HG03575 (cell line): Measurements from ENCODE around the gene RABGAP1L.
"Not testable (repeated sequence)": the region's sequence is repeated elsewhere in the genome, so short reads cannot be mapped to it uniquely, and the experiment has no call there.

Experiments used
- ATAC-seq: cut with Tn5 transposase; IDR thresholded peaks from one replicate; pipeline ENCODE4 v1.9.1; 2021; ENCODE audit not compliant: unreplicated experiment, insufficient number of reproducible peaks, low FRiP score; ENCODE audit errors: extremely low read depth

The RABGAP1L gene

DNA sequence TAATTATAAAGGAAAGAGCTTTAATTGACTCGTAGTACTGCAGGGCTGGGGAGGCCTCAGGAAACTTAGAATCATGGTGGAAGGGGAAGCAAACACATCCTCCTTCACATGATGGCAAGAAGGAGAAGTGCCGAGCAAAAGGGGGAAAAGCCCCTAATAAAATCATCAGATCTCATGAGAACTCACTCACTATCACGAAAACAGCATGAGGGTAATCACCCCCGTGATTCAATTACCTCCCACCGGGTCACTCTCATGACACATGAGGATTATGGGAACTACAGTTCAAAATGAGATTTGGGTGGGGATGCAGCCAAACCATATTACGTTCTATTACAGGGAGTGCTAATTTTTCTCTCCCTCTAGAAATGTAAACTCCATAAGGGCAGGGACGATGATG lies 878.1 kb downstream of the RABGAP1L start:
- no peak for ATAC-seq

DNA sequence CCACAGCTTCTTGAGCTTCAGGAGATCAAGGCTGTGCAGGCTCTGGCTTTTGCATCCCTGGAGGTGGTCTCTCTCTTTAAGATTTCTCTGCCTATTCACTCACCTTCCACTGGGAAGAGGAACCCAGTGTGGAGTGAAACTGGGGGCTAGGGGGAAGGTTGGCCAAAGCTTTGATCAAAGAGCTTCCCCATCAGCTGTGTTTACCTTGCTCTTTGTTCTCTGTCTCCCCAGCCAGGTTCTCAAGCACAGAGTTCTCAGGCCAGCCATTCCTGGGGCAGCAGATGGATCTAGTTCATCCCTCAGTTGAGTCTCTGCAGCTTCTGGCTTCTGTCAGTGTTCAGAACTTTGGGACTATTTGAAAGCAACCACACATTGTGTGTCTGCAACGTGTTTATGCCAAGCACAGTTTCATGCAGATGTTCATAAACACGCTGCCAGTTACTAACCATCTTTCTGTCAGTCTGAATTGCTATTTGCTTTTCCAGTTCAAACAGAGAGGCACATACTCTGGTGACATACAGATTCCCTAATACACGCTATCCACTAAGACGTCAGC lies 881.1 kb downstream of the RABGAP1L start:
- no peak for ATAC-seq

DNA sequence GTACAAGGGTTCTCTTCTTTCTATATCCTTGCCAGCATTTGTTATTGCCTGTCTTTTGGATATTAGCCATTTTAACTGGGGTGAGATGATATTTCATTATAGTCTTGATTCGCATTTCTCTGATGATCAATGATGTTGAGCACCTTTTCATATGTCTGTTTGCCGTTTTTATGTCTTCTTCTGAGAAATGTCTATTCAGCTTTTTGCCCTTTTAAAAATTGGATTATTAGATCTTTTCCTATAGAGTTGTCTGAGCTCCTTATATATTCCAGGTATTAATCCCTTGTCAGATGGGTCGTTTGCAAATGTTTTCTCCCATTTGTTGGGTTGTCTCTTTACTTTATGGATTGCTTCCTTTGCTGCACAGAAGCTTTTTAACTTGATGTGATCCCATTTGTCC lies 883.3 kb downstream of the RABGAP1L start:
- no peak for ATAC-seq

DNA sequence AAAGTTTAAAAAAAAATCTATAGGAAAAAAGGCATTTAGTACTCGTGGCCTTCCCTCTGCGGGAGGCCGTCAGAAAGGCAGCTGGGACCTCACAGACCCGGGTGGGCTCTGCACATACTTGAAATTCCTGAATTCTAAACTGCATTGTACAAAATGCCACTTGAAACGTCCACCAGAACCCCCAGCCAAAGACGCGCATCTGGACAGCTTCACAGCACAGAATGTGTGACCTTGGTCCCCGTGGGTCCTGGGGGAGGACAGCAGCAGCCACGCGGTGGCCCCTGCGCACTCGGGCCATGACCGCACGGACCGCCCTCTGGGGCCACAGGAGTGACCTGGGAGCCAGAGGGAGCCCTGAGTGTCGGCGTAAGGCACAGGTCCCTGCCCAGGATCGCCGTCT lies 884.5 kb downstream of the RABGAP1L start:
- no peak for ATAC-seq

DNA sequence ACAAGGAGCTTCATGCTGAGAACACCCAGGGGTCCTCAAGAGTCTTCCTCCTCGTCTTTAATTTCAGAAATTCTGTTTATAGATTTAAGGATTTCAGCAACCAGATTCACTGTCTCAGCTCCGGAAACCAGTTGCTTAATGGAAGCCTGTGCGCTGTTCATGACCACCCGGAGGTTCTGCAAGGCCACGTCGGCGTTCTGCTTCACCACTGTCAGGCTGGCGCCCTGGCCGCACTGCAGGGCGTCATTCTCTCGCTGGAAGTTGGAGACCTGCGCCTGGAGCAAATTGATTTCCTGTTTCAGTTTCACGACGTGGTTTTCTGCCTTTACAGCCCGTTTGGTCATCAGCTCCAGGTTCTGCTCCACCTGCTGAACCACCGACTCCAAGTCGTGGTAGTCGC lies 885.3 kb downstream of the RABGAP1L start:
- not testable (repeated sequence) for ATAC-seq
